ENCODE results near the gene RPLP1.
"Not testable (repeated sequence)": the region's sequence is repeated elsewhere in the genome, so short reads cannot be mapped to it uniquely, and the experiment has no call there.

Gene RPLP1

DNA sequence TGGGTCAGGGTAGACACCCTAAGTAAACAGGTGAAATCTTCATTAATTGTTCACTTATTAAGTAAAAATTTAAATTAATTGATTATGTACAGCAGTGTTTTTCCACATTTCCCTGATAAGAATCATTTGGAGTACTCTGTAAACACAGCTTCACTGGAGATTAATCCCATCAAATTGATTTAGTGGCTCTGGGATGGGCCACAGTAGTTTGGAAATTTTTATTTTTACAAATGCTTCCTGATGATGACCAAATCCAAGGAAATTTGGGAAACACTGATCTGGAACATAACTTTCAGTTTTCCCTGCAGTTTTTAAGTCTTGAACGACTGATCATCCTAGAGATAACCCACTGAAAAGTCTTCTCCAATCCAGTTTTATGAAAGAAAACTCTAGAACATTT, 18.8 kb upstream of the RPLP1 start:
- no peak overlapping the region for H3K9ac ChIP-seq (ENCODE audit: insufficient read length)
- TF ChIP-seq POLR2AphosphoS5 (IDR thresholded peaks at IDR 0.05; ENCODE audit: borderline replicate concordance, low read depth, low read length), result no peak
- TF ChIP-seq FOXP2 (optimal IDR thresholded peaks at IDR 0.05; ENCODE audit: control extremely low read depth, extremely low read length, insufficient read depth), result no peak
- no peak for TF ChIP-seq EZH2 (IDR thresholded peaks at IDR 0.05)
- H3K4me3 ChIP-seq, result no peak overlapping the region
- no peak for DNase-seq (ENCODE audit: low read depth, low spot score)
- H3K36me3 ChIP-seq (ENCODE audit: insufficient read depth, low read length), result peaks cover 96% of the 10 kb centered on the region
- no peaks in the 10 kb centered on the region for H3K9me3 ChIP-seq (ENCODE audit: low read depth, low read length)
- H3K27ac ChIP-seq, result no peak overlapping the region

DNA sequence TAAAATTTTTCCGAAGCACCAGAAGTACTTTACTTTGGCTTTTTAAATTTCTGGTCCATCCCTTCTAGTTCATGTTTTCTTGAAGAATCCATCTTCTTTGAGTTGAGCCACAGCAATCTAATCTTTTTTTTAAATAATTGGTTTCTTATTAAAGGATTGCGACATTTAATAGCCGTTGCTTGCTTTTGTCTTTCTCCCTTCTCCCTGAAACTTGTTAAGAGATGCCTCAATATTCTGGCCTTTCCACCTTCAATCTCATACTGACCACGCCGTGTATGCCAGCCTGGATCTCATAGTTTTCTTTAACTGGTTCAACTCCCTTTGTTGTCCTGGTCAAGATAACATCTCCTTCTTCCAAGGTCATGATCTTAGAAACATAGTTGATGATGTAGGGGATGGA, 18.4 kb upstream of the RPLP1 start:
- no peak for DNase-seq (ENCODE audit: low read depth, low spot score)
- Histone ChIP-seq H3K9me3 (ENCODE audit: low read depth, low read length) (no peaks in the 10 kb centered on the region), H3K27ac (no peak overlapping the region), H3K9ac (ENCODE audit: insufficient read length) (no peak overlapping the region), H3K4me3 (no peak overlapping the region), H3K36me3 (ENCODE audit: insufficient read depth, low read length) (peaks cover 96% of the 10 kb centered on the region)
- TF ChIP-seq FOXP2 (optimal IDR thresholded peaks at IDR 0.05; ENCODE audit: control extremely low read depth, extremely low read length, insufficient read depth) (no peak), POLR2AphosphoS5 (IDR thresholded peaks at IDR 0.05; ENCODE audit: borderline replicate concordance, low read depth, low read length) (no peak), EZH2 (IDR thresholded peaks at IDR 0.05) (no peak)

DNA sequence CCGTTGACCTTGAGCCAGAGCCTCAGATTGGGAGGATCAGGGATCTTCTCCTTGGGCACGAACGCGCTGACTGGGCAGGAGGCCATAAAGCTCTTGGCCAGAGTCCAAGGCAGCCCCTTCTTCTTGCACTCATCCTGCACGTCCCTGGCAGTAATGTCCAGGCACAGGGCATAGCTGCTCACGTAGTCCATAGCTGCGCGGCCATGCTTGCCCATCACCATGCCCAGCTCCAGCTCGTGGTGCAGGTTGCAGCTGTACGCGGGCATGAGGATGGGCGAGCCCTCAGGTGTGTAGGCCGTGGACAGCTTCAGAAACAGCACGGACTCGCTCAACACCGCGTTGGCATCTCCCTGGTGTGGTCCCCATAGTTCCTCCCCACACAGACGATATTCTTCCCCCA, 17.9 kb upstream of the RPLP1 start:
- Histone ChIP-seq H3K4me3 (no peak overlapping the region), H3K9ac (ENCODE audit: insufficient read length) (no peak overlapping the region), H3K27ac (no peak overlapping the region), H3K36me3 (ENCODE audit: insufficient read depth, low read length) (peaks cover 96% of the 10 kb centered on the region), H3K9me3 (ENCODE audit: low read depth, low read length) (no peaks in the 10 kb centered on the region)
- no peak for DNase-seq (ENCODE audit: low read depth, low spot score)
- TF ChIP-seq POLR2AphosphoS5 (IDR thresholded peaks at IDR 0.05; ENCODE audit: borderline replicate concordance, low read depth, low read length) (no peak), EZH2 (IDR thresholded peaks at IDR 0.05) (no peak), FOXP2 (optimal IDR thresholded peaks at IDR 0.05; ENCODE audit: control extremely low read depth, extremely low read length, insufficient read depth) (no peak)

DNA sequence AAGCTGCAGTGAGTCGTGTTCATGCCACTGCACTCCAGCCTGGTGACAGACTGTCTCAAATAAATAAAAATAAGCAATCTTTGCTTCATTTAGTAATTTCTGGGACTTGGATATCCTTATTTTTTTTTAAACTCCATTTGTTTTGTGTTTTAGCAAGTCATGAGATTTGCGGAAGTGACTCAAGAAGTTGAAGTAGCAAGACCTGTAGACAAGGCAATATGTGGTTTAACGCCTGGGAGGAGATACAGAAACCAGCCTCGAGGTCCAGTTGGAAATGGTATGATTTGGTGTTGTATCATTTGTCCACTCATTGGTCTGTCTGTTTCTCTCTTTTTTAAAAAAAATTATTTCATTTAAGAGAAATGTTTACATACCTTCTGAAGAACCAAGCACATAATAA, 16.6 kb upstream of the RPLP1 start:
- no peak for DNase-seq (ENCODE audit: low read depth, low spot score)

DNA sequence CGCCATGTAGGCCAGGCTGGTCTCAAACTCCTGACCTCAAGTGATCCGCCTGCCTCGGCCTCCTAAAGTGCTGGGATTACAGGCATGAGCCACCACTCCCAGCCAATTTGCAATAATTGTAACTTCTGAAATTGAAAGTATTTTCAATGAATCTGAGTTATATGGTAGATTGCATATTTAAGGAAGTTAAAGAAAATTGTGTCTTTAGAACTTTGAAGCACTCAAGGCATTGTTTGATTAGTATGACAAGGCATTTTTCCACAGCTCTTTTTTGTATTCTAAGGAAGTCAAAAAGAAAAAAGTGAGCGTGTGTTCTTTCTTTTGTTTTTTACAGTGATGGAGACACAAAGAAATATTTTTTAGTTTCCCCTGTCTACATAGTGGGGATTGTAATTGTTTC, 15.7 kb upstream of the RPLP1 start:
- DNase-seq (ENCODE audit: low read depth, low spot score), result no peak
- Histone ChIP-seq H3K27ac (no peak overlapping the region), H3K4me3 (no peak overlapping the region), H3K9ac (ENCODE audit: insufficient read length) (no peak overlapping the region), H3K36me3 (ENCODE audit: insufficient read depth, low read length) (peaks cover 96% of the 10 kb centered on the region), H3K9me3 (ENCODE audit: low read depth, low read length) (no peaks in the 10 kb centered on the region)
- TF ChIP-seq FOXP2 (optimal IDR thresholded peaks at IDR 0.05; ENCODE audit: control extremely low read depth, extremely low read length, insufficient read depth), result no peak
- no peak for TF ChIP-seq EZH2 (IDR thresholded peaks at IDR 0.05)
- TF ChIP-seq POLR2AphosphoS5 (IDR thresholded peaks at IDR 0.05; ENCODE audit: borderline replicate concordance, low read depth, low read length), result no peak

More for the DNA sequence above, 16.6 kb upstream of the RPLP1 start:
- Histone ChIP-seq H3K9me3 (ENCODE audit: low read depth, low read length) (no peaks in the 10 kb centered on the region), H3K4me3 (no peak overlapping the region), H3K9ac (ENCODE audit: insufficient read length) (no peak overlapping the region), H3K36me3 (ENCODE audit: insufficient read depth, low read length) (peaks cover 94% of the 10 kb centered on the region), H3K27ac (no peak overlapping the region)
- TF ChIP-seq POLR2AphosphoS5 (IDR thresholded peaks at IDR 0.05; ENCODE audit: borderline replicate concordance, low read depth, low read length) (no peak), EZH2 (IDR thresholded peaks at IDR 0.05) (no peak), FOXP2 (optimal IDR thresholded peaks at IDR 0.05; ENCODE audit: control extremely low read depth, extremely low read length, insufficient read depth) (no peak)

DNA sequence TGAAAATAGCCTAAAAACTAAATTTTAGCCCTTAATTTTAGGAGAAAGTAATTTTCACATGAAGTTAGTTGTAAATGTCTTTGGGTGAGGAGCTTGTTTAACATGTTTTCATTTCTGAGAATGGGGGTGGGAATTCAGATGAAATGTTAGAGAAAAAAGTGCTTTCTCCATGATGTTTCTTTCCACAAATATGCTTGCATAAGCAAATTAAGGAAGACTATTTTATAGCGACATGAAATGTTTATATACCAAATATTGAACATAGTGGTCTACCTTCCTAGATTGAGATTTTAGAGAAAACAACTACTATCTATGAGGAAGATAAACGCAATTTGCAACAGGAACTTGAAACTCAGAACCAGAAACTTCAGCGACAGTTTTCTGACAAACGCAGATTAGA, 13.0 kb upstream of the RPLP1 start:
- no peak for DNase-seq (ENCODE audit: low read depth, low spot score)
- Histone ChIP-seq H3K9ac (ENCODE audit: insufficient read length) (no peak overlapping the region), H3K36me3 (ENCODE audit: insufficient read depth, low read length) (peaks cover 99% of the 10 kb centered on the region), H3K9me3 (ENCODE audit: low read depth, low read length) (no peaks in the 10 kb centered on the region), H3K27ac (0 out of 2 replicates have a peak overlapping the region, but pooled peaks have one; percentile 10), H3K4me3 (no peak overlapping the region)
- no peak for TF ChIP-seq FOXP2 (optimal IDR thresholded peaks at IDR 0.05; ENCODE audit: control extremely low read depth, extremely low read length, insufficient read depth)
- TF ChIP-seq EZH2 (IDR thresholded peaks at IDR 0.05), result no peak

DNA sequence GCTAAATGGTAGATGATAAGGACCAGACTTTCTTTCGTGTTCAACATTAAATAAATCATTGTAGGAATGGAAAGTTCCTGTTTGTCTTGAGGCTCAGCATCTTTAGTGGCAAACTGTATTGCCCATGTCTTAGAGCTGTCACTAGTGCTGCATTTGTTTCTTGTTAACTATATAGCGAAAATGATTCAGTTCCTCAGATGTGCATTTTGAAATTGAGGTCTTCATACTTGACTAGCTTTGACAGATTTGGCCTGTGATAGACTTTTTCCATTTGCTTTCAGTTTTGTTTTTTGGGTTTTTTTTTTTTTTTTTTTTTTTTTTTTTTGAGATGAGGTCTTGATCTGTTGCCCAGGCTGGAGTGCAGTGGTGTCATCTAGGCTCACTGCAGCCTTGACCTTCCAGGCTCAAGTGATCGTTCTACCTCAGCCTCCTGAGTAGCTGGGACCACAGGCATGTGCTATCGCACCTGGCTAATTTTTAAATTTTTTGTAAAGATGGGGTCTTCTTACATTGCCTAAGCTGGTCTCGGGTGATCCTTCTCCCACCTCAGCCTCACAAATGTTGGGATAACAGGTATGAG, 9.5 kb upstream of the RPLP1 start:
- DNase-seq (ENCODE audit: low read depth, low spot score), result no peak
- Histone ChIP-seq H3K9ac (ENCODE audit: insufficient read length) (no peak overlapping the region), H3K36me3 (ENCODE audit: insufficient read depth, low read length) (peaks cover 97% of the 10 kb centered on the region), H3K4me3 (no peak overlapping the region), H3K27ac (no peak overlapping the region), H3K9me3 (ENCODE audit: low read depth, low read length) (no peaks in the 10 kb centered on the region)
- TF ChIP-seq FOXP2 (optimal IDR thresholded peaks at IDR 0.05; ENCODE audit: control extremely low read depth, extremely low read length, insufficient read depth) (no peak), EZH2 (IDR thresholded peaks at IDR 0.05) (no peak), POLR2AphosphoS5 (IDR thresholded peaks at IDR 0.05; ENCODE audit: borderline replicate concordance, low read depth, low read length) (no peak)

DNA sequence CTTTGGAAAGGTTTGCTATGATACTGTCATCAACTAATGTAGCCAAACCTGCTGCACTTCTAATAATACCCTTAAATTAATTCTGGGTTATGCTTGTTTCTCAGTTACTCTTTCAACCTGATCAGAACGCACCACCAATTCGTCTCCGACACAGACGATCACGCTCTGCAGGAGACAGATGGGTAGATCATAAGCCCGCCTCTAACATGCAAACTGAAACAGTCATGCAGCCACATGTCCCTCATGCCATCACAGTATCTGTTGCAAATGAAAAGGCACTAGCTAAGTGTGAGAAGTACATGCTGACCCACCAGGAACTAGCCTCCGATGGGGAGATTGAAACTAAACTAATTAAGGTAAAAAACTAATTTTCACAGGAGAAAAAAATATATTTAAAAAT, 7.9 kb upstream of the RPLP1 start:
- no peak for DNase-seq (ENCODE audit: low read depth, low spot score)
- no peak overlapping the region for H3K9ac ChIP-seq (ENCODE audit: insufficient read length)
- peaks cover 87% of the 10 kb centered on the region for H3K36me3 ChIP-seq (ENCODE audit: insufficient read depth, low read length)
- no peak for TF ChIP-seq POLR2AphosphoS5 (IDR thresholded peaks at IDR 0.05; ENCODE audit: borderline replicate concordance, low read depth, low read length)
- no peak for TF ChIP-seq EZH2 (IDR thresholded peaks at IDR 0.05)
- TF ChIP-seq FOXP2 (optimal IDR thresholded peaks at IDR 0.05; ENCODE audit: control extremely low read depth, extremely low read length, insufficient read depth), result no peak
- no peak overlapping the region for H3K27ac ChIP-seq
- H3K9me3 ChIP-seq (ENCODE audit: low read depth, low read length), result no peaks in the 10 kb centered on the region
- no peak overlapping the region for H3K4me3 ChIP-seq

DNA sequence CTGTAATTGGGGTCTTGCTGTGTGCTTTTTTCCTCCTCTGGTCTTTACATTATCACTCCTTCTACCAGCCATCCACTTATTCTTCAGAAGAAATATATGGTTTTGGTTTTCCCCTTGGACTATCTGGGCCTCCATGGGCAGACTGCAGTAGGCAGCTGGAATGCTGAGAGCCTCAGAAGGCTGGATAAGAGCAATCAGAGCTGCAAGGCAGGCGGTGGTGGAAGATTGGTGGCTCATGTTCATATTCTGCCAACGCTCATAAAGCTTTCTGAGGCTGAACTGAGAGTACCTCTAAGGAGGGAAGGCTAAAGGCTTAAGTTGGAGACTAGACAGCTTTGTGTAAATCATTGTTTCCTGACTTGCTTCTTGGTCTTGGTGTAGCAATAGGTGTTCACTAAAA, 5.7 kb upstream of the RPLP1 start:
- Histone ChIP-seq H3K4me3 (no peak overlapping the region), H3K27ac (no peak overlapping the region), H3K36me3 (ENCODE audit: insufficient read depth, low read length) (peaks cover 66% of the 10 kb centered on the region), H3K9me3 (ENCODE audit: low read depth, low read length) (no peaks in the 10 kb centered on the region), H3K9ac (ENCODE audit: insufficient read length) (no peak overlapping the region)
- TF ChIP-seq EZH2 (IDR thresholded peaks at IDR 0.05), result no peak
- no peak for TF ChIP-seq FOXP2 (optimal IDR thresholded peaks at IDR 0.05; ENCODE audit: control extremely low read depth, extremely low read length, insufficient read depth)
- no peak for TF ChIP-seq POLR2AphosphoS5 (IDR thresholded peaks at IDR 0.05; ENCODE audit: borderline replicate concordance, low read depth, low read length)
- DNase-seq (ENCODE audit: low read depth, low spot score), result no peak

DNA sequence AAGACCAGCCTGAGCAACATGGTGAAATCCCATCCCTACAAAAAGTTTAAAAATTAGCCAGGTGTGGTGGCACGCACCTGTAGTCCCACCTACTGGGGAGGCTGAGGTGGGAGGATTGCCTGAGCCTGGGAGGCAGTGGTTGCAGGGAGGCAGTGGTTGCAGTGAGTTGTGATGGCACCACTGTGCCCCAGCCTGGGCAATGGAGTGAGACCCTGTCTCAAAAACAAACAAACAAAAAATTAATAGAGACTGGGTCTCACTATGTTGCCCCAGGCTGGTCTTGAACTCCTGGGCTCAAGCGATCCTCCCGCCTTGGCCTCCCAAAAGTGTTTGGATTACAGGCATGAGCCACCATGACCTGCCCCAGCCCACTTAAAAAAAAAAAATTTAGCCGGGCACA, 2.4 kb upstream of the RPLP1 start:
- H3K36me3 ChIP-seq (ENCODE audit: insufficient read depth, low read length), result peaks cover 53% of the 10 kb centered on the region
- not testable (repeated sequence) for H3K9ac ChIP-seq (ENCODE audit: insufficient read length); DNase-seq (ENCODE audit: low read depth, low spot score); H3K9me3 ChIP-seq (ENCODE audit: low read depth, low read length); H3K27ac ChIP-seq; H3K4me3 ChIP-seq

Data from SK-N-MC (cell line).